GM12878 (cell line): ENCODE measurements around the gene MYH10. TPM values are rescaled to one million over a fixed set of nuclear protein-coding genes. Genes with fewer than 3 reads are reported as not detected.

ENCODE experiments used
- ATAC-seq: fragments of 200-7000 bp; cut with Tn5 transposase; 3 replicates; pipeline ENCODE4 v1.9.1; 2020; ENCODE audit warnings: mild to moderate bottlenecking, moderate library complexity
- BruUV-seq: library from RNA; stranded (reverse); fragments of 400-500 nt; replicated peaks from 2 replicates; lab custom pipeline; 2021; lab: Mats Ljungman, UMichigan
- CTCF ChIA-PET: fragments of 300-600 bp; sonication (Branson Sonifier 250); formaldehyde crosslinking; extraction: SDS; loops from one replicate; lab custom pipeline; 2021; ENCODE audit warnings: inconsistent platforms; lab: Yijun Ruan, JAX
- POLR2A ChIA-PET: fragments of 350-600 bp; formaldehyde crosslinking; extraction: SDS; loops from one replicate; lab custom pipeline; 2021; ENCODE audit warnings: inconsistent platforms; lab: Charles Lee
- RAD21 ChIA-PET: fragments of 300-600 bp; sonication (Branson Sonifier 250); formaldehyde crosslinking; loops from one replicate; lab custom pipeline; 2023; ENCODE audit warnings: antibody characterized with exemption; ENCODE audit not compliant: unreplicated experiment; lab: Charles Lee
- SMC1A ChIA-PET: fragments of 300-600 bp; sonication (Branson Sonifier 250); formaldehyde crosslinking; loops from one replicate; lab custom pipeline; 2023; ENCODE audit not compliant: unreplicated experiment, uncharacterized antibody; lab: Charles Lee
- DNase-seq: peaks from one replicate; pipeline ENCODE4 v3.0.0-alpha.2; 2011; ENCODE audit warnings: low read depth, low spot score
- FAIRE-seq: peaks from 3 replicates; lab custom pipeline; 2011; peaks lifted over from hg19 to GRCh38; lab: Jason Lieb, UNC
- H2AFZ ChIP-seq: 2 replicates; pipeline ENCODE4 v1.6.0; 2011; ENCODE audit warnings: low read depth, low read length, control low read depth; ENCODE audit not compliant: control insufficient read depth
- H3K27ac ChIP-seq: 2 replicates; pipeline ENCODE4 v1.5.1; 2011; ENCODE audit warnings: control low read depth; ENCODE audit not compliant: control insufficient read depth, insufficient read depth
- H3K27me3 ChIP-seq, 2 experiments: replicated peaks in 1 of 2; 2 replicates each; pipeline versions ENCODE4 v1.6.0 to v1.6.1; 2011; ENCODE audit warnings: low read length in 1 of 2; ENCODE audit not compliant: control insufficient read depth in 2 of 2, insufficient read depth in 2 of 2
- H3K36me3 ChIP-seq, 2 experiments: 2 replicates each; pipeline ENCODE4 v1.5.1; 2011; ENCODE audit warnings: low read length in 1 of 2; ENCODE audit not compliant: control insufficient read depth in 2 of 2, insufficient read depth in 2 of 2
- H3K4me1 ChIP-seq: 2 replicates; pipeline ENCODE4 v1.6.1; 2011; ENCODE audit warnings: mild to moderate bottlenecking, low read length, moderate library complexity, mixed read lengths; ENCODE audit not compliant: control insufficient read depth, insufficient read depth
- H3K4me2 ChIP-seq: 2 replicates; pipeline ENCODE4 v1.6.0; 2011; ENCODE audit warnings: control low read depth; ENCODE audit not compliant: control insufficient read depth, insufficient read depth
- H3K4me3 ChIP-seq: fragments of 200-600 bp; sonication (generic); 2 replicates; pipeline ENCODE4 v1.5.1; 2016
- H3K79me2 ChIP-seq: 2 replicates; pipeline ENCODE4 v1.6.0; 2011; ENCODE audit warnings: low read length; ENCODE audit not compliant: control insufficient read depth, insufficient read depth
- H3K9ac ChIP-seq: 2 replicates; pipeline ENCODE4 v1.8.0; 2011; ENCODE audit warnings: low read length, control low read depth, mixed read lengths; ENCODE audit not compliant: control insufficient read depth, insufficient read depth
- H3K9me3 ChIP-seq: replicated peaks from 3 replicates; pipeline ENCODE4 v1.5.1; 2011; ENCODE audit warnings: mild to moderate bottlenecking, low read length; ENCODE audit not compliant: control insufficient read depth, insufficient read depth
- H4K20me1 ChIP-seq: 2 replicates; pipeline ENCODE4 v1.6.0; 2011; ENCODE audit not compliant: control insufficient read depth, insufficient read depth
- ASH2L ChIP-seq: fragments of 300-600, 200-600 bp; sonication (generic); IDR thresholded peaks from 2 replicates; pipeline ENCODE4 v1.6.1; 2017; ENCODE audit warnings: low read depth, mild to moderate bottlenecking, borderline replicate concordance
- CREM ChIP-seq: IDR thresholded peaks from 2 replicates; pipeline ENCODE4 v1.6.1; 2014; ENCODE audit warnings: antibody characterized with exemption, low read depth
- JUND ChIP-seq: IDR thresholded peaks from 2 replicates; pipeline ENCODE4 v1.6.1; 2012; ENCODE audit warnings: low read depth, mild to moderate bottlenecking, low read length, improper control_type of control experiment, moderate library complexity
- KAT2A ChIP-seq: conservative IDR thresholded peaks from 2 replicates; pipeline ENCODE4 v1.6.1; 2011; ENCODE audit warnings: low read depth, low read length; ENCODE audit not compliant: control insufficient read depth
- LARP7 ChIP-seq: fragments of 450-650 bp; IDR thresholded peaks from 2 replicates; pipeline ENCODE4 v1.6.1; 2017; ENCODE audit warnings: mild to moderate bottlenecking
- NBN ChIP-seq: fragments of 450-650 bp; IDR thresholded peaks from 2 replicates; pipeline ENCODE4 v1.6.1; 2016
- NR2C2 ChIP-seq: IDR thresholded peaks from 2 replicates; pipeline ENCODE4 v1.6.1; 2011; ENCODE audit warnings: borderline replicate concordance, low read depth; ENCODE audit not compliant: control insufficient read depth, insufficient read length
- RAD51 ChIP-seq: fragments of 450-650 bp; IDR thresholded peaks from 2 replicates; pipeline ENCODE4 v1.6.1; 2016; ENCODE audit warnings: moderate library complexity, mild to moderate bottlenecking, inconsistent platforms
- RB1 ChIP-seq: fragments of 450-650 bp; formaldehyde crosslinking; IDR thresholded peaks from 2 replicates; pipeline ENCODE4 v1.6.1; 2017; ENCODE audit warnings: mild to moderate bottlenecking, borderline replicate concordance
- RCOR1 ChIP-seq: conservative IDR thresholded peaks from 2 replicates; pipeline ENCODE4 v1.6.1; 2012; ENCODE audit warnings: low read depth, low read length, improper control_type of control experiment
- RELA ChIP-seq: fragments of 450-650 bp; IDR thresholded peaks from 2 replicates; pipeline ENCODE4 v1.8.0; 2014; ENCODE audit warnings: borderline replicate concordance; ENCODE audit not compliant: partially characterized antibody
- WGBS: methylation state at CpG from one replicate; pipeline ENCODE4 v1.1.6; 2016; ENCODE audit warnings: low lambda C conversion rate; ENCODE audit not compliant: insufficient replicate concordance, insufficient coverage; ENCODE audit errors: missing lambda C conversion rate; 5-methylcytosine and 5-hydroxymethylcytosine counted together
- in situ Hi-C: fragments of 300-500 bp; cut with MboI; formaldehyde crosslinking; loops from 9 replicates; pipeline ENCODE4 v1.14.3; 2018; ENCODE audit warnings: mixed read lengths
- intact Hi-C: fragments of 100-400 bp; cut with micrococcal nuclease; formaldehyde crosslinking; loops from one replicate; pipeline ENCODE4 v1.14.2; 2022; ENCODE audit not compliant: unreplicated experiment
- polyA plus RNA-seq, 11 experiments: library from polyadenylated mRNA; depleted of rRNA in 4 of 11; unstranded in 6 of 11; stranded (reverse) in 5 of 11; fragments of >200 nt; fragmentation: Nextera tagmentation in 4 of 11; fragmentation: Illumina TruSeq in 1 of 11; extraction: Ambion mirVana in 4 of 11; extraction: Trizol in 1 of 11; gene quantifications; 1 replicate in 1 of 11; 2 replicates in 10 of 11; pipeline versions ENCODE4 v1.2.1 to v1.2.3, GENCODE V29; 2011 to 2016; ENCODE audit warnings: inconsistent platforms in 2 of 11, missing spikeins in 2 of 11, low read depth in 1 of 11
- total RNA-seq, 4 experiments: library from RNA; depleted of rRNA in 3 of 4; stranded (reverse); fragments of >200 nt in 3 of 4; fragmentation: Illumina TruSeq in 1 of 4; extraction: Trizol in 1 of 4; gene quantifications; 2 replicates each; pipeline versions ENCODE4 v1.2.1 to v1.2.3, GENCODE V29; 2013 to 2021
- TF ChIP-seq, protein P1 (sequence below): fragments of 450-650 bp; IDR thresholded peaks from 2 replicates; pipeline ENCODE4 v1.6.1; 2016; ENCODE audit warnings: mild to moderate bottlenecking
- TF ChIP-seq, protein P2 (sequence below): IDR thresholded peaks from 2 replicates; pipeline ENCODE4 v1.6.1; 2012; ENCODE audit warnings: low read depth, low read length, improper control_type of control experiment
- TF ChIP-seq, protein P3 (sequence below): fragments of 450-650 bp; IDR thresholded peaks from 2 replicates; pipeline ENCODE4 v1.6.1; 2018; ENCODE audit warnings: borderline replicate concordance, mild to moderate bottlenecking; ENCODE audit not compliant: partially characterized antibody
- TF ChIP-seq, protein P4 (sequence below): fragments of 450-650 bp; IDR thresholded peaks from 2 replicates; pipeline ENCODE4 v1.6.1; 2016; ENCODE audit warnings: mild to moderate bottlenecking, moderate library complexity, borderline replicate concordance

Gene MYH10
- total and polyA plus RNA-seq, 10 of the 15 experiments (the other 5 are each of a cell fraction or from before 2014, with no cell fraction given), result 0.33 to 7.1 (median 1.0) TPM

DNA sequence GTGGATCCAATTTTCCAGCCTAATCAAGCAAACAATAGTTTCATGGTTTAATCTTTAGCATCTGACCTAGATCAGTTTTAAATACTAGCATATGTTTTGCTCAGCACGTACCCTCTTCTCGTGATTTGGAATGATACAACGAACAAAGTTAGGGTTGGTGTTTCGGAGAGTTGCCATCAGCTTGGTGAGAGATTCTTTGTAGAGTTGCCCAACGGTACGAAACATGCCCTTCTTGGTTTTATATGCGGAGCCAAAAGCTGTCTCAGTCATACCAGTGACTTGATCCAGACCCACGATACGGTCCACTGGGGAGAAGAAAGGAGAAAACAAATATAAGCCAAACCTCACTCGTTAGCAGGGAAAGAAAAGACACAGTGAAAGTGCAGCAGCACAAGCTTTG is 109.5 kb downstream of the MYH10 start:
- no TSS peak for BruUV-seq
- 53% methylated on average over 10 of the region's 10 CpGs for WGBS
- Histone ChIP-seq H3K4me2 (no peak overlapping the region), H3K27ac (no peak overlapping the region), H3K27me3 (no peaks in the 10 kb centered on the region; a peak in 1 of 4 replicates), H3K9ac (no peak overlapping the region), H3K79me2 (no peaks in the 10 kb centered on the region), H3K36me3 (no peaks in the 10 kb centered on the region), H3K4me1 (no peaks in the 10 kb centered on the region), H3K4me3 (no peak overlapping the region), H2AFZ (no peak overlapping the region), H4K20me1 (no peaks in the 10 kb centered on the region), H3K9me3 (no peaks in the 10 kb centered on the region)
- ChIA-PET POLR2A (no interaction called here), SMC1A (no interaction called here), RAD21 (no interaction called here), CTCF (no interaction called here)
- TF ChIP-seq LARP7 (no peak), RAD51 (no peak), JUND (no peak), RELA (no peak), NR2C2 (no peak), RCOR1 (no peak), ASH2L (no peak), KAT2A (no peak), RB1 (no peak), CREM (no peak), NBN (no peak)
- TF ChIP-seq, protein P1, sequence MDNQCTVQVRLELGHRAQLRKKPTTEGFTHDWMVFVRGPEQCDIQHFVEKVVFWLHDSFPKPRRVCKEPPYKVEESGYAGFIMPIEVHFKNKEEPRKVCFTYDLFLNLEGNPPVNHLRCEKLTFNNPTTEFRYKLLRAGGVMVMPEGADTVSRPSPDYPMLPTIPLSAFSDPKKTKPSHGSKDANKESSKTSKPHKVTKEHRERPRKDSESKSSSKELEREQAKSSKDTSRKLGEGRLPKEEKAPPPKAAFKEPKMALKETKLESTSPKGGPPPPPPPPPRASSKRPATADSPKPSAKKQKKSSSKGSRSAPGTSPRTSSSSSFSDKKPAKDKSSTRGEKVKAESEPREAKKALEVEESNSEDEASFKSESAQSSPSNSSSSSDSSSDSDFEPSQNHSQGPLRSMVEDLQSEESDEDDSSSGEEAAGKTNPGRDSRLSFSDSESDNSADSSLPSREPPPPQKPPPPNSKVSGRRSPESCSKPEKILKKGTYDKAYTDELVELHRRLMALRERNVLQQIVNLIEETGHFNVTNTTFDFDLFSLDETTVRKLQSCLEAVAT, result no peak
- TF ChIP-seq, protein P2, sequence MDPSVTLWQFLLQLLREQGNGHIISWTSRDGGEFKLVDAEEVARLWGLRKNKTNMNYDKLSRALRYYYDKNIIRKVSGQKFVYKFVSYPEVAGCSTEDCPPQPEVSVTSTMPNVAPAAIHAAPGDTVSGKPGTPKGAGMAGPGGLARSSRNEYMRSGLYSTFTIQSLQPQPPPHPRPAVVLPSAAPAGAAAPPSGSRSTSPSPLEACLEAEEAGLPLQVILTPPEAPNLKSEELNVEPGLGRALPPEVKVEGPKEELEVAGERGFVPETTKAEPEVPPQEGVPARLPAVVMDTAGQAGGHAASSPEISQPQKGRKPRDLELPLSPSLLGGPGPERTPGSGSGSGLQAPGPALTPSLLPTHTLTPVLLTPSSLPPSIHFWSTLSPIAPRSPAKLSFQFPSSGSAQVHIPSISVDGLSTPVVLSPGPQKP, result no peak
- TF ChIP-seq, protein P3, sequence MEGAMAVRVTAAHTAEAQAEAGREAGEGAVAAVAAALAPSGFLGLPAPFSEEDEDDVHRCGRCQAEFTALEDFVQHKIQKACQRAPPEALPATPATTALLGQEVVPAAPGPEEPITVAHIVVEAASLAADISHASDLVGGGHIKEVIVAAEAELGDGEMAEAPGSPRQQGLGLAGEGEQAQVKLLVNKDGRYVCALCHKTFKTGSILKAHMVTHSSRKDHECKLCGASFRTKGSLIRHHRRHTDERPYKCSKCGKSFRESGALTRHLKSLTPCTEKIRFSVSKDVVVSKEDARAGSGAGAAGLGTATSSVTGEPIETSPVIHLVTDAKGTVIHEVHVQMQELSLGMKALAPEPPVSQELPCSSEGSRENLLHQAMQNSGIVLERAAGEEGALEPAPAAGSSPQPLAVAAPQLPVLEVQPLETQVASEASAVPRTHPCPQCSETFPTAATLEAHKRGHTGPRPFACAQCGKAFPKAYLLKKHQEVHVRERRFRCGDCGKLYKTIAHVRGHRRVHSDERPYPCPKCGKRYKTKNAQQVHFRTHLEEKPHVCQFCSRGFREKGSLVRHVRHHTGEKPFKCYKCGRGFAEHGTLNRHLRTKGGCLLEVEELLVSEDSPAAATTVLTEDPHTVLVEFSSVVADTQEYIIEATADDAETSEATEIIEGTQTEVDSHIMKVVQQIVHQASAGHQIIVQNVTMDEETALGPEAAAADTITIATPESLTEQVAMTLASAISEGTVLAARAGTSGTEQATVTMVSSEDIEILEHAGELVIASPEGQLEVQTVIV, result no peak
- TF ChIP-seq, protein P4, sequence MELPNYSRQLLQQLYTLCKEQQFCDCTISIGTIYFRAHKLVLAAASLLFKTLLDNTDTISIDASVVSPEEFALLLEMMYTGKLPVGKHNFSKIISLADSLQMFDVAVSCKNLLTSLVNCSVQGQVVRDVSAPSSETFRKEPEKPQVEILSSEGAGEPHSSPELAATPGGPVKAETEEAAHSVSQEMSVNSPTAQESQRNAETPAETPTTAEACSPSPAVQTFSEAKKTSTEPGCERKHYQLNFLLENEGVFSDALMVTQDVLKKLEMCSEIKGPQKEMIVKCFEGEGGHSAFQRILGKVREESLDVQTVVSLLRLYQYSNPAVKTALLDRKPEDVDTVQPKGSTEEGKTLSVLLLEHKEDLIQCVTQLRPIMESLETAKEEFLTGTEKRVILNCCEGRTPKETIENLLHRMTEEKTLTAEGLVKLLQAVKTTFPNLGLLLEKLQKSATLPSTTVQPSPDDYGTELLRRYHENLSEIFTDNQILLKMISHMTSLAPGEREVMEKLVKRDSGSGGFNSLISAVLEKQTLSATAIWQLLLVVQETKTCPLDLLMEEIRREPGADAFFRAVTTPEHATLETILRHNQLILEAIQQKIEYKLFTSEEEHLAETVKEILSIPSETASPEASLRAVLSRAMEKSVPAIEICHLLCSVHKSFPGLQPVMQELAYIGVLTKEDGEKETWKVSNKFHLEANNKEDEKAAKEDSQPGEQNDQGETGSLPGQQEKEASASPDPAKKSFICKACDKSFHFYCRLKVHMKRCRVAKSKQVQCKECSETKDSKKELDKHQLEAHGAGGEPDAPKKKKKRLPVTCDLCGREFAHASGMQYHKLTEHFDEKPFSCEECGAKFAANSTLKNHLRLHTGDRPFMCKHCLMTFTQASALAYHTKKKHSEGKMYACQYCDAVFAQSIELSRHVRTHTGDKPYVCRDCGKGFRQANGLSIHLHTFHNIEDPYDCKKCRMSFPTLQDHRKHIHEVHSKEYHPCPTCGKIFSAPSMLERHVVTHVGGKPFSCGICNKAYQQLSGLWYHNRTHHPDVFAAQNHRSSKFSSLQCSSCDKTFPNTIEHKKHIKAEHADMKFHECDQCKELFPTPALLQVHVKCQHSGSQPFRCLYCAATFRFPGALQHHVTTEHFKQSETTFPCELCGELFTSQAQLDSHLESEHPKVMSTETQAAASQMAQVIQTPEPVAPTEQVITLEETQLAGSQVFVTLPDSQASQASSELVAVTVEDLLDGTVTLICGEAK, result no peak
- intact Hi-C loops (no loop called here), in situ Hi-C loops (no loop called here)
- DNase-seq, result no peak
- ATAC-seq, result no peak
- FAIRE-seq, result no peak
